B cell (primary cell): ENCODE results near the gene DLD.

Source experiments
- CTCF ChIP-seq: fragments of 200-600 bp; IDR thresholded peaks from one replicate; pipeline ENCODE4 v1.8.0; 2022; ENCODE audit warnings: antibody characterized with exemption, mild to moderate bottlenecking
- EZH2 ChIP-seq: IDR thresholded peaks from 2 replicates; pipeline ENCODE4 v1.6.1; 2012; ENCODE audit warnings: borderline replicate concordance, low read depth, mild to moderate bottlenecking, moderate library complexity, low read length; ENCODE audit not compliant: insufficient read depth, poor library complexity, severe bottlenecking

GRCh38 chr7:107946881-107947280 is 55.9 kb downstream of the DLD start:
- TF ChIP-seq CTCF (no peak), EZH2 (no peak)
